Astrocyte of the cerebellum (primary cell): ENCODE data around the gene FAM76B.

Experiments used
- DNase-seq: peaks from one replicate; pipeline ENCODE4 v3.0.0-alpha.2; 2011; ENCODE audit warnings: low read depth
- H3K4me3 ChIP-seq: 2 replicates; pipeline ENCODE4 v1.5.1; 2011; ENCODE audit warnings: mild to moderate bottlenecking, low read depth, low read length, moderate library complexity
- CTCF ChIP-seq: IDR thresholded peaks from 2 replicates; pipeline ENCODE4 v1.5.1; 2012; ENCODE audit warnings: low read length, low read depth, moderate library complexity, mild to moderate bottlenecking; ENCODE audit errors: missing control alignments
- in situ Hi-C: cut with HindIII; loops from 2 replicates; pipeline ENCODE4 v1.10.0; 2017; ENCODE audit warnings: low sequenced_read_pairs

FAM76B gene

GRCh38 chr11:95789506-95790122, at the start of gene FAM76B:
TSS of gene FAM76B (minus strand) at chr11:95789782. CDS start at chr11:95789478, 304 bp downstream.
- no peak for TF ChIP-seq CTCF
- H3K4me3 ChIP-seq = peak within 1 kb of the TSS; percentile 90
- in situ Hi-C loops = no loop called here
- peak; percentile 99 for DNase-seq

- TF ChIP-seq CTCF = peak; percentile 87
- peak; percentile 95 for DNase-seq
- in situ Hi-C loops = loop anchor here (25.0 kb wide), 1 partner anchor 551 kb away; the partner anchor contains the start of genes CCDC82 and JRKL
- no peak overlapping the region for H3K4me3 ChIP-seq
Measured at GRCh38 chr11:95835768-95836488, 46.3 kb upstream of the FAM76B start.

- no peak overlapping the region for H3K4me3 ChIP-seq
- no peak for TF ChIP-seq CTCF
- in situ Hi-C loops = loop anchor here (25.0 kb wide), 1 partner anchor 552 kb away; the partner anchor contains the start of genes CCDC82 and JRKL
- peak; percentile 28 for DNase-seq
Measured at GRCh38 chr11:95835351-95835750, 45.8 kb upstream of the FAM76B start.

- no peak overlapping the region for H3K4me3 ChIP-seq
- in situ Hi-C loops = loop anchor here (25.0 kb wide), 1 partner anchor 554 kb away; the partner anchor contains the start of genes CCDC82 and JRKL
- TF ChIP-seq CTCF = no peak
- DNase-seq = no peak
Measured at GRCh38 chr11:95833378-95833777, 43.8 kb upstream of the FAM76B start.

GRCh38 chr11:95832763-95833162, 43.2 kb upstream of the FAM76B start:
- no peak overlapping the region for H3K4me3 ChIP-seq
- no peak for TF ChIP-seq CTCF
- in situ Hi-C loops = loop anchor here (25.0 kb wide), 1 partner anchor 555 kb away; the partner anchor contains the start of genes CCDC82 and JRKL
- DNase-seq = no peak

- DNase-seq = peak; percentile 91
- in situ Hi-C loops = loop anchor here (25.0 kb wide), 1 partner anchor 556 kb away; the partner anchor contains the start of genes CCDC82 and JRKL
- no peak overlapping the region for H3K4me3 ChIP-seq
- TF ChIP-seq CTCF = no peak
Measured at GRCh38 chr11:95831198-95831883, 41.8 kb upstream of the FAM76B start.
